ENCODE data around the gene DNPEP.

The DNPEP gene

DNA sequence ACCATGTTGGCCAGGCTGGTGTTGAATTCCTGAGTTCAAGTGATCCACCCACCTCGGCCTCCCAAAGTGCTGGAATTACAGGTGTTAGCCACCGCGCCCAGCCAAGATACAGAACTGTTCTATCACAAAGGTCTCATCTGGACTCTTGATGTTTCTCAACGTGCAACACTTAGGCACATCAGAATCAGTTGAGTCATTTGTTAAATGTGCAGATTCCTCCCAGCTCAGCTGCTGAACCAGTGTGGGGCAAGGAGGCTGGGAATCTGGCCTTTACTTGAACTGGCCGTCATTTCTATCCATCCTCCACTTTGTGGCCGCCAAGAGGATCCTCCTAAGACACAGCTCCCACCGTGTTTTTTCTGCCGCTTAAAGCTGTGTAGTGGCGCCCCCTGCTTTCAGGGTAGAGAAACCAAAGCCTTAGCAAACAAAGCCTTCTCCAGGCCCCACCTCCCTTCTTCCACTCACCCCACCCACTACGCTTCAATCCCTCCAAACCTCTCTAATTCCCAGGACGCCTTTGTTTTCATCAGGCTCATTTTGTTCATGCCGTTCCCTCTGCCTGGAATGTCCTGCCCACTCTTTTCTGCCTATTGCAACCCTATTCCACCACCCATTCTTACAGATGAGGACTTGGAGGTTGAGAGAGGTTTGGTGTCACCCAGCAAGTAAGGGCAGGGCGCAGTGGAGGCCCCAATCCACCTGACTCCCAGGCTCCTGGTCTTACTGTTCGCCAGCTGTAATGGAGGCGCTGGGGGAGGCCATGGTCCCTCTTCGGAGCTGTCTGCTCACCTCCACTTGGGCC is 46.2 kb upstream of the DNPEP start:
- TF ChIP-seq, protein P1, sequence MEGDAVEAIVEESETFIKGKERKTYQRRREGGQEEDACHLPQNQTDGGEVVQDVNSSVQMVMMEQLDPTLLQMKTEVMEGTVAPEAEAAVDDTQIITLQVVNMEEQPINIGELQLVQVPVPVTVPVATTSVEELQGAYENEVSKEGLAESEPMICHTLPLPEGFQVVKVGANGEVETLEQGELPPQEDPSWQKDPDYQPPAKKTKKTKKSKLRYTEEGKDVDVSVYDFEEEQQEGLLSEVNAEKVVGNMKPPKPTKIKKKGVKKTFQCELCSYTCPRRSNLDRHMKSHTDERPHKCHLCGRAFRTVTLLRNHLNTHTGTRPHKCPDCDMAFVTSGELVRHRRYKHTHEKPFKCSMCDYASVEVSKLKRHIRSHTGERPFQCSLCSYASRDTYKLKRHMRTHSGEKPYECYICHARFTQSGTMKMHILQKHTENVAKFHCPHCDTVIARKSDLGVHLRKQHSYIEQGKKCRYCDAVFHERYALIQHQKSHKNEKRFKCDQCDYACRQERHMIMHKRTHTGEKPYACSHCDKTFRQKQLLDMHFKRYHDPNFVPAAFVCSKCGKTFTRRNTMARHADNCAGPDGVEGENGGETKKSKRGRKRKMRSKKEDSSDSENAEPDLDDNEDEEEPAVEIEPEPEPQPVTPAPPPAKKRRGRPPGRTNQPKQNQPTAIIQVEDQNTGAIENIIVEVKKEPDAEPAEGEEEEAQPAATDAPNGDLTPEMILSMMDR (IDR thresholded peaks at IDR 0.05; ENCODE audit: low read depth, low read length): peak; percentile 34
- DNase-seq (ENCODE audit: extremely low read depth, low read depth): no peak

DNA sequence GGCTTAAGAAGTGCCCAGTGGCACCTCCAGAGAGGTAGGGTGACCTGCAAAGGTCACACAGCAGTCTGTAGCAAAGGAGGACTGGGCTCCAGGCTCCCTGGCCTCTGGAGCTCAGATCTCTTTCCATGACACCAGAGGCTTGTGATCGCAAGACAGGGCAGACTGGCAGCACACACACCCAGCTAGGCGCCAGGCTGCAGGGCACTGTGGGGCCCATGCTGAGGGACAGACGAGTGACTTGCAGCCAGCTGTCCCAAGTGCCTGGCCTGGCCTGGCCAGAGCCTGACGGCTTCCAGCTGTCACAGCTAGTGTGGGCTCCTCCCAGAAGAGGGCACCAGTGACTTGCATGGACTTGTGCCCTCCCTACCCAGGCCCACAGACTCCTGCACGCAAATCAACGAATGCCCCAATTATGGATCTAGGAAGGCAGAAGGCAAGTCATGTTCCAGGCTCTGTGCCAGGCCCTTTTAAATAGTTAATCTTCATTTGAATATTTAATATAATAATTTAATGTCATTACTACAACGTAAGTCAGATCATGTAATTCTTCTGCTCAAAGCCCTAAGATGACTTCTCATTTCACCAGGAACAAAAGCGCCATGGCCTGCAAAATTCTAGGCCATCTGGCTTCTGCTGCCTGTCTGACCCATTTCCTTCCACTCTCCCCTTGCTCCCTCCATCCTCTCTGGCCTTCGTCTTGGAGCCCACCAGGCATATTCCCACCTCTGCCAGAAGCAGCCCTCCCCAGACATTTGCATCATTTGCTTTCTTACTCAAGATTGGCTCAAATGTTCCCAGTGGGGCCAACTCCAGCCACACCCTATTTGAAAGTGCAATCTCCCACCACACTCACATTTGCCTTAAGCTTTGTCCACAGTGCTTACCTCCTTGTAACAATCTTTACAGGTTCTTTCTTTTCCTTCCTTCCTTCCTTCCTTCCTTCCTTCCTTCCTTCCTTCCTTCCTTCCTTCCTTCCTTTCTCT is 43.2 kb upstream of the DNPEP start:
- no peak for DNase-seq (ENCODE audit: extremely low read depth, low read depth)
- TF ChIP-seq, protein P1 (IDR thresholded peaks at IDR 0.05; ENCODE audit: low read depth, low read length): peak; percentile 7

DNA sequence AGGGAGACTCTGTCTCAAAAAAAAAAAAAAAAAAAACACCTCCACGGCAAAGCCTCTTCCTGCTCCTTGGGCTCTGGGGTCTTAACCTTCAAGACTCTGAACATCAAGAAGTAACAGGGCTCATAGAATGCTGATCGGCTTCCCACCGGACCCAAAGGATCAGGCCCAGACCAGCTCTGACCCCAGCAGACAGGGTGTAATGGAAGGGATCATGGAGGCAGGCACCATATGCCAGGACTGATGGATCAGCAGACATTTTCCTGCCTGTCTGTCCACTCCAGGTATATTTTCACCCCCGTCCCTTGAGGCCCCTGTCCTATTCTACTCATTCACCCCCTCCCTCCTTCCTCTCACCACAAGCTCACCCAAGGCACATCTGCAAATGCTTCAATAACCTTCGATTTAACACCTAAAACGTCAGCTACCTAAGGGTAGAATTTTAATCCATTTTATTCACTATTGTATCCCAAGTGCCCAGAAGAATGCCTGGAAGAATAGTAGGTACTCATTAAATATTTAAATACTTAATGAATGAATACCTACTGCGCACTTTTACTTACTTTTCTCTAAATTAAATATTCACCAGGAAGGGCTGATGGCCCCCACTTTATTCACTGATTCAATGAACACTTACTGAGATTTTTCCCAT is 42.4 kb upstream of the DNPEP start:
- TF ChIP-seq, protein P1 (IDR thresholded peaks at IDR 0.05; ENCODE audit: low read depth, low read length): no peak
- DNase-seq (ENCODE audit: extremely low read depth, low read depth): no peak

DNA sequence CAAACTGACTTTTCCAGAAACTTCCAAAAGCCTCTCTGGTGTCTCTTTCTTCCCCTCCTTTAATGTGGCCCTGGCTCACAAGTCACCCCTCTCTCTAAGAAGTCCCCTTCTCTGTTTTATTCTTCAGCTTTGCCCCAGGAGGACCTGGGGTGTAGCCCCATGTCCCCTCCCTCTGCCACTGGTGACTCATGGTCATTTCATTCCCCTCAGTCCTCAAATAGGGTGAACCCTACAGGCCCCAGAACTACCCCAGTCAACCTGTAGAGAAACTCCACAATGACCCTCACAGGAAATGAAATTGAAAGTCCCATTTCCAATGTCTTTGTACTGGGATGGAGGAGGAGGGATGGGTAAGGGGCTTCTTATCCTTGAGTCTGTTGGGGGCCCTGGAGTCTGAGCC is 40.8 kb upstream of the DNPEP start:
- TF ChIP-seq, protein P1 (IDR thresholded peaks at IDR 0.05; ENCODE audit: low read depth, low read length): no peak
- DNase-seq (ENCODE audit: extremely low read depth, low read depth): no peak

DNA sequence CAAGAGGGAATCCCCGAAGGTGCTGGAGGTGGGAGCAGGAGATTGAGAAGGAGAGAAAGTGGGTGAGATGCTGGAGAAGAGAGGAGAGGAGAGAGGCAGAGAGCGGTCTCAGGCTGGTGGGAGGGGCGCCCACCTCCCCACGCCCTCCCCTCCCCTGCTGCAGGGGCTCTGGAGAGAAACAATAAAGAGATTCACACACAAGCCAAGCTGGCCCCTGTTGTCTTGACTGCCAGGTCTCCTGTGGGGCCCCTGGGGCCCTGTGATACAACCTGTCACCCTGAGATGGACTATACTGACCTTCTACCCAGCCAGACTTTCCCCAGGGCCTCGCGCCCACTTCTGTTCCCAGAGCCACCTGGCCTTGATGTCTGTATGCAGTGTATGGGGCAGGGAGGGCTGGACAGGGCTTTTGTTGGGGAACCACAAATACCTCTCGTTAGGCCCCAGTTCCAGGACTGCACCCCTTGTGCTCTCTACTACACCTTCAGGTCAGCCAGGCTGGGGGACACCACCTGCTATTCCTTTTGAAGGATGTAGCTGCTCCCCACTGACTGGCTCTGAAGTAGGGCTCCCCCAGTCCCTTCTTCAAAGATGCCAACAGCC is 38.9 kb upstream of the DNPEP start:
- TF ChIP-seq, protein P1 (IDR thresholded peaks at IDR 0.05; ENCODE audit: low read depth, low read length): no peak
- DNase-seq (ENCODE audit: extremely low read depth, low read depth): no peak

DNA sequence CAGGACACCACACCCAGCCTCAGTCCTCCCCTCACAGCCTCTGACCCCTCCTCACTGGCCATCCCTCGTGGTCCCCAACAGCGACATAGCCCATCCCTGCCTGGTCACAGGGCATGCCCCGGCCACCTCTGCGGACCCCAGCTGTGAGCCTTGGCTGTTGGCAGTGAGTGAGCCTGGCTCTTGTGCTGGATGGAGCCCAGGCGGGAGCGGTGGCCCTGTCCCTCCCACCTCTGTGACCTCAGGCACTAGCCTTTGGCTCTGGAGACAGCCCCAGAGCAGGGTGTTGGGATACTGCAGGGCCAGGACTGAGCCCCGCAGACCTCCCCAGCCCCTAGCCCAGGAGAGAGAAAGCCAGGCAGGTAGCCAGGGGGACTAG is 38.3 kb upstream of the DNPEP start:
- TF ChIP-seq, protein P1 (IDR thresholded peaks at IDR 0.05; ENCODE audit: low read depth, low read length): no peak
- DNase-seq (ENCODE audit: extremely low read depth, low read depth): no peak

Measured in AG09319 (cell line).